ENCODE data around the gene GPR148.
A peak's percentile ranks its signal among the peaks of the same experiment; 100 is the strongest.
"Not testable (repeated sequence)": the region's sequence is repeated elsewhere in the genome, so short reads cannot be mapped to it uniquely, and the experiment has no call there.

DNA sequence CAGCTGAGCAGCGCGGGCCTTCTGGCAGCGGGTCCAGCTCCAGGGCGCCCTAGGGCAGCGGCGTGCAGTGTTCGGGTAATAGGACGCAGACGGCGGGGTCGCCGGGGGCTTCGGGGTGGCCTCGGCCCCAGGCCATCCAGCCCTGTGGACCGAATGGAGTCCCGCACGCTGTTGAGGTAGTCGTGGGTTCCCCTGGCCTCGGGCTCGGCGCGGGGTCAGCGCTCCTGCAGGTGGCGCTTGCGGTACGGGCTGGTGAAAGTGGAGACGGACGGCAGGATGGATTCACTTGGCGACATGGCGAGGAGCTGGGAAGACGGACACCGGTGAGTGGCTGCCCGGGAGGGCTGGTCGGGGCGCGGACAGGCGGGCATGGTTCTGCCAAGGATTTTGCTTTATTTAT lies 35.4 kb upstream of the GPR148 start:
- not testable (repeated sequence) for TF ChIP-seq EZH2 (IDR thresholded peaks at IDR 0.05; ENCODE audit: borderline replicate concordance, low read length)
- TF ChIP-seq, protein P1, sequence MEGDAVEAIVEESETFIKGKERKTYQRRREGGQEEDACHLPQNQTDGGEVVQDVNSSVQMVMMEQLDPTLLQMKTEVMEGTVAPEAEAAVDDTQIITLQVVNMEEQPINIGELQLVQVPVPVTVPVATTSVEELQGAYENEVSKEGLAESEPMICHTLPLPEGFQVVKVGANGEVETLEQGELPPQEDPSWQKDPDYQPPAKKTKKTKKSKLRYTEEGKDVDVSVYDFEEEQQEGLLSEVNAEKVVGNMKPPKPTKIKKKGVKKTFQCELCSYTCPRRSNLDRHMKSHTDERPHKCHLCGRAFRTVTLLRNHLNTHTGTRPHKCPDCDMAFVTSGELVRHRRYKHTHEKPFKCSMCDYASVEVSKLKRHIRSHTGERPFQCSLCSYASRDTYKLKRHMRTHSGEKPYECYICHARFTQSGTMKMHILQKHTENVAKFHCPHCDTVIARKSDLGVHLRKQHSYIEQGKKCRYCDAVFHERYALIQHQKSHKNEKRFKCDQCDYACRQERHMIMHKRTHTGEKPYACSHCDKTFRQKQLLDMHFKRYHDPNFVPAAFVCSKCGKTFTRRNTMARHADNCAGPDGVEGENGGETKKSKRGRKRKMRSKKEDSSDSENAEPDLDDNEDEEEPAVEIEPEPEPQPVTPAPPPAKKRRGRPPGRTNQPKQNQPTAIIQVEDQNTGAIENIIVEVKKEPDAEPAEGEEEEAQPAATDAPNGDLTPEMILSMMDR (conservative IDR thresholded peaks at IDR 0.05 in 1 of 2, IDR thresholded peaks at IDR 0.05 in 1 of 2; ENCODE audit: extremely low read depth in 1 of 2, insufficient read depth in 1 of 2, low read depth in 1 of 2, low read length in 2 of 2), result peak in 1 of 2 donors; percentile 42
